GM19240 (cell line): ENCODE results near the gene TMTC1.

Experiments used
- DNase-seq: peaks from one replicate; pipeline ENCODE4 v3.0.0; 2011; ENCODE audit warnings: low spot score; ENCODE audit not compliant: insufficient read length

The TMTC1 gene

GRCh38 chr12:29486972-29487371, 296.8 kb downstream of the TMTC1 start:
- no peak for DNase-seq

DNA sequence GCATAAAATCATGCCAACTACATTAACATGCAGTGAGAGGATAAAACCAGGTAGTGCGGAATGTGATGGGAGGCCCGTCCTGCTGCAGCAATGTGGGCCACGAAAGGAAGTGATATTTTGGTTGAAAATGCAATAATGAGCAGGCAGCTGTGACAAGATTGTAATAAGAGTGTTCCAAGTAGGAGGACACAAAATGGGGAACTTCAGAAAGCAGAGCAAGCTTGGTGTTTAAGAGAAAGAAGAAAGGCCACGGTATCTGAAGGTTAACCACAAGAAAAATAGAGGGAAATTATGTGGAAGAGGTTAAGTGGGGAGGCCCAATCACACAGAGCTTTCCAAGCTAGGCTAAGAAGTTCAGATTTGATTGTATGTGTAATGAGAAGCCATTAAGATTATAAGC, 320.5 kb downstream of the TMTC1 start:
- DNase-seq = no peak

DNA sequence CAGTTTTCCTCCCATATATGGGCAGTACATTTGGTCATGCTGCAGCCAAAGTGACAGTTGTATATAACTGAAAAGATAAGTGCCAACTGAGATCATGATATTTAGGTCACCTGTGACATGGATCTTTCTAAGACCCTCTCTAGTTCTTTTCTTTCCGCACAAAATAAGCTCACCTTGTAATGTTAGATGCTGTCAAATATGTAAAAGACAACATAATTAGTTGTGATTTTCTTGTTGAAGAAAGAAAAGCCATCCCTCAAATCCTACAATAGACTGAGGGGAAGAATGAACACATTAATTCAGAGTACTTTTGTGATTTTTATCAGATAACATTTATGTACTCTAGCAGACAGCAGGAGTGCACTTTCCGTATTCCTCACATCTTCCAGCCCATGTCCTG, 323.7 kb downstream of the TMTC1 start:
- DNase-seq = no peak

DNA sequence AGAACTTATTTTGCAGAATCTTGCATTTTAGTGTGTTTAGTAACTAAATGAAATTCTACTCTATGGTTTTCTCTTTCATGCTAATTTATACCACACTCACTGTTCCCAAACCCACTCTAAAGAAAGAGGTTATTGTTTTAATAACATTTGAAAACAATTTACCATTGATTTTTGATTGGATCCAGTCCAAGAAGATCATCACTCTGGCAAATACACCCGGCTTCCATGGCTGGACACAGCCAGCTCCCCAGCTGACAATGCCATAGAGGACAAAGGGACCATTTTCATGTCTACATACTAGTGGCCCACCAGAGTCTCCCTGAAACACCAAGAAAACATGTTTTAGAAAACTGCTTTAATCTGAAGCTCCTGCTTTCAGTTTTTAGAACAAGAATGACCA, 328.7 kb downstream of the TMTC1 start:
- no peak for DNase-seq

- DNase-seq = no peak
These were observed 331.9 kb downstream of the TMTC1 start for GRCh38 chr12:29451888-29452287.
